ENCODE measurements around the gene TMEM86B. TPM values are rescaled to one million over a fixed set of nuclear protein-coding genes. Genes with fewer than 3 reads are reported as not detected.
A peak's percentile ranks its signal among the peaks of the same experiment; 100 is the strongest.

The TMEM86B gene
- total RNA-seq, 8 experiments from 2014 or later: 0.81 to 3.1 (median 2.2) TPM

DNA sequence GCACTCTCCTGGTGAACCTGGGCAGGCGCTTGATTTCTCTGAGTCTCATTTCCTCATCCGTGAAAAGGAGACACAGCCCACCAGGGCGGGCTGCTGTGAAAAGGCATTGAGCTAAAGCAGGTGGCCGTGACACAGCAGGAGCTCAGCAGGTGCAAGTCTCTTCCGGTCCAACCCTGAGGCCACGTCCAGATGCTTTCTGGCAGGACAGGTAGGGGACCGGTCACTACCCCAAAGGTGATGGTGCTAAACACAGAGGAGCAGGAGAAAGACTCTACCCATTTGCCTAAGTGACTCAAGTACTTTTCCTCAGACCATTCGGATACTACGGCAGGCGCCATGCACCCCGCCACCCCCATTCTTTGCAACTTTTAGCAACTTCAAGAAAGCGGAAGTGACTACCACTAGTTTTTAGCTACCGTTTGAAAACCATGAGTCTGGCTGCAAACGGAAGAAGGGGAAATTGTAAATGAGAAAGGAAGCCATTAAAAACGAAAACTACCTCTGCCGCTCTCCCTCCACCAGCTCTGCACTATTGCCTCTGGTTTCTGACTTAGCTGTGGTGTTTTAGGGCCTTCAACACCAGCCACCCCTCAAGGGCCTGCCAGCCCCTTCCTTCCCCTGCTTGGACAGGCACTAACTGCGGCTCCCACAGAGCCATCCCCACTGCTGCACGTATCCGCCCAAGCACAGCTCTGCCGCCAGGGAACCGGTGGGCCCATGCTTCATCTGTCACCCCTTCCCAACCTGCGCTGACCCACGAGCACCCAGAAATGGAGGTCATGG lies 25.5 kb upstream of the TMEM86B start:
- 70 to 100% (median 81%) methylated on average over 1 to 17 of the region's 23 CpGs; no CpG with 5 or more reads in 1 of the 10 experiments for WGBS, 10 experiments
- in situ Hi-C loops (cut with MboI; ENCODE audit: low pct_unique_long_range_greater_than_20kb in 2 of 9, low sequenced_read_pairs in 9 of 9, unreplicated experiment in 9 of 9): no loop called here
- Histone ChIP-seq H3K4me3 (no peak overlapping the region), H3K27ac (no peak overlapping the region), H3K4me1 (replicated peaks in 1 of 2) (peaks cover 19 to 20% of the 10 kb centered on the region in 2 donors)
- no peak for ATAC-seq (replicated peaks in 6 of 8)

DNA sequence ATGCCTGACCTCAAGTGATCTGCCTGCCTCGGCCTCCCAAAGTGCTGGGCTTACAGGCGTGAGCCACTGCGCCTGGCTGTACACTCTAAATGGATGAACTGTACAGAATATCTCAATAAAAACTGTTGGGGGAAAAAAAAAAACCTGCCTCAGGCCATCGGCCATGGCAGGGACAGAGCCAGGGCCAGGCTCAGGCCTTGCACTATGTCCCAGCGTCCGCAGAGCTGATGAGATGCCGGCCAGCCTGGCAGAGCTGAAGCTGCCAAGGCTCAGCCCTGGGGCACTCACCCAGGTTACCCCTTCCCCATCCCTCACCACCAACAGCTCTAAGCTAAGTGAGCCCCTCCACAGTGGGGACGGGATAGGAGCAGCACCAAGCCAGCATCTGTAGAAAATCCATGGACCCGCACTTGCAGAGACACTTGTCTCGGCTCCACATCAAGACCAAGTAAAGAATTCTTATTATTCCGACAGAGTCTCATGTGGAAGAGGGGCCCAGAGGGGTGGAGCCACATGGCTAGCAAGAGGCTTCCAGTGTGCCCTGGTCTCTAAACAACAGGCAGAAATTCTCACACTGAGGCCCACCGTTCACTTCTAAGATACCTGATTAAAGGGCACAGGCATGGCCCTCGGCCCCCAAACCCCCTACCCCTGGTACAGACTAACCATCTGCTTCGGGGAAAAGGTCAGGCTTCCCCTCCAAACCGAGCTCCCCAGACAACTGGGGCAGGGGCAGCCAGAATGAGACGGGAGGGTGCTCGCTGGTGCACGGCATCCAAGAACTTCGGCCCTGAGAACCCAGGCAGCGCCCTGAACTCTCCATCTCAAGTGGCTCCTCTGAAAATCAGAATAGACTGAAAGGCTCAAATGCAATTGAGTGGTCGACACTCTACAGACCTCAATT lies 24.4 kb upstream of the TMEM86B start:
- Histone ChIP-seq H3K4me1 (replicated peaks in 1 of 2) (peaks cover 19 to 20% of the 10 kb centered on the region in 2 donors), H3K4me3 (no peak overlapping the region), H3K27ac (no peak overlapping the region)
- 50 to 100% (median 92%) methylated on average over 1 to 11 of the region's 21 CpGs; no CpG with 5 or more reads in 2 of the 10 experiments for WGBS, 10 experiments
- ATAC-seq (replicated peaks in 6 of 8): peak in 1 of 8 experiments; percentile 10
- in situ Hi-C loops (cut with MboI; ENCODE audit: low pct_unique_long_range_greater_than_20kb in 2 of 9, low sequenced_read_pairs in 9 of 9, unreplicated experiment in 9 of 9): no loop called here

DNA sequence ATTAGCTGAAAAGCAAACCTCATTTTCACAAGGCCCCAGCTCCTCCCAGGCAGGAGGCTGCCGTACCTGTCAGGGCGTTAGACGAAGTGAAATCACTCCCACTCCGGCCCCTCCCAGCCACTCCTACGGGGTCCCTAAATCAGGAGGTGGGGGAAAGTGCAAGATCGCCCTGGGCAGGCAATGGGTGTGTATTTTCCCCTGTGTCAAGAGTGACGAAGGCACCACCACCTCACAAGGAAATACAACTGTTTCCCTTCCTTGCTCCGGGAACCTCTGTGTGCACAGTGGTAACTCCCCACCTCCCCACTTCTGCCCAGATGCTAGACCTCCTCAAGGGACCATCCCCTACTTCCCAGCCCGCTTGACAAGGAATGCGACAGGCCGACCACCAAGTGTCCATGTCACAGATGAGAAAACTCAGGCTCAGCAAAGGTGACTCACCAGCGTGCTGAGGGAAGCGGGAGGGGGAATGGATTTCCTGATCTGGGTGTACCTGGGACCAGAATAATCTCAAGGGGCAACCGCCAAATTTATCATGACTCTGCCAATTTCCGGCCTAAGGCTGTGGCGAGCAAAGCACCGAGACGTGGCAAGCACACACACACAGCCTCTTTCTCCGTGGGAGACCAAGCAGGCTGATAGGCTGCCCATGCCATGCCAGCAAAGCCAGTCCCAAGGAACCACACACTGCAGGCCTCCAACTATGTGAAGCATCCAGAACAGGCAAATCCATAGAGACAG lies 22.9 kb upstream of the TMEM86B start:
- Histone ChIP-seq H3K27ac (no peak overlapping the region), H3K4me1 (replicated peaks in 1 of 2) (peaks cover 11 to 12% of the 10 kb centered on the region in 2 donors), H3K4me3 (no peak overlapping the region)
- in situ Hi-C loops (cut with MboI; ENCODE audit: low pct_unique_long_range_greater_than_20kb in 2 of 9, low sequenced_read_pairs in 9 of 9, unreplicated experiment in 9 of 9): no loop called here
- WGBS, 10 experiments: 67 to 100% (median 94%) methylated on average over 3 to 8 of the region's 19 CpGs; no CpG with 5 or more reads in 2 of the 10 experiments
- no peak for ATAC-seq (replicated peaks in 6 of 8)

DNA sequence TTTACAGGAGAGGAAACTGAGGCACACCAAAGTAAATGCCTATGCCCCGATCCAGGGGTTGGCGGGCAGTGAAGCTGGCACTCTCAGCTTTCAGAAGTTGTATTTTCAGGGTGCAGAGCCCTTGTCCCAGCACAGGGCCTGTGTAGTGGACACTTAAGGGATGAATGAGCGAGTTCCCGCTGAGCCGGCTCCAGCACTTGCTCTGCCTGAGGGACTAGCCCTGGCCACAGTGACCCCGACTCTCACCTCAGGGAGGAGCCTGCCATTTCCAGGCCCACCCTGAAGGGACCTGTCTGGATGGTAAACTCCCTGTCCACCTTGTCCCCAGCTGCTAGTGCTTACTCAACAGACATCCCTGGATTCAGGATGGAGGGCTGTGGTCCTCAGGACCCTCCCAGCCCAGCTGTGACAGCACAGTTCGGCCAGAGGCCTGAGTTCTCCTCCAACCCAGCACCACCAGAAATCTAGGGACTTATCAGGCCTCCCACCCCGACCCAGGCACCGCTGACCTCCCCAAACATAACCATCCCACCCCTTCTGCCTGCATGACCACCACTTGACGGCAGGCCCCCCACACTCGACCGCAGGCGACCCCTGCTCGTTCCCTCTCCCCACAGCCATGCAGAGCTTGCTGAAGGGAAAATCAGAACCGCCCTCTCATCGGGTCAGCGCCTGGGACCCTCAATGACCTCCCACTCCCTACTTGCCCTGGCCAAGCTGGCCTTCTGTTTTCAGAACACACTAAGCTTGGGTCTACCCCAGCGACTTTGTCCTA lies 21.9 kb upstream of the TMEM86B start:
- H3K4me1 ChIP-seq (replicated peaks in 1 of 2): peaks cover 2 to 3% of the 10 kb centered on the region in 2 donors
- 75 to 100% (median 100%) methylated on average over 1 to 2 of the region's 18 CpGs; no CpG with 5 or more reads in 7 of the 10 experiments for WGBS, 10 experiments
- no peak overlapping the region for H3K4me3 ChIP-seq
- no peak for ATAC-seq (replicated peaks in 6 of 8)
- in situ Hi-C loops (cut with MboI; ENCODE audit: low pct_unique_long_range_greater_than_20kb in 2 of 9, low sequenced_read_pairs in 9 of 9, unreplicated experiment in 9 of 9): no loop called here
- H3K27ac ChIP-seq: no peak overlapping the region

DNA sequence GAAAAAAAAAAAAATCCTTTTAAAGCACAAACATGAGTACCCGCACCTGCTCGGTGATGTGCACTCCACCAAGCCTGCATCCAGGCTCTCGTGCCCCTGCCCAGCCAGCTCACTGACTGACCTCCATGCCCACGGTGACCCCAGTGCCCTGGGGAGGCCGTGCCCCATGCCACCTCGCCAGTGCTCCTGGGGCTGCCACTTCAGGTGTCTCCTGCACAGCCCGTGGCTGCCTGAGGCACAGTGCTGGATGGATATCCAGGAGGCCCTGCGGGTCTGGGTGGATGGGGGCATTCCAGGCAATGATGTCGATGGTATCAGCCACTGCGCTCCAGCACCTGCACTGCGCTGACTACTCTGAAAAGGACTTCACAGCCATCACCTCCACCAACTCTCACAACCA lies 21.3 kb upstream of the TMEM86B start:
- in situ Hi-C loops (cut with MboI; ENCODE audit: low pct_unique_long_range_greater_than_20kb in 2 of 9, low sequenced_read_pairs in 9 of 9, unreplicated experiment in 9 of 9): no loop called here
- 80 to 100% (median 87%) methylated on average over 2 to 5 of the region's 11 CpGs; no CpG with 5 or more reads in 3 of the 10 experiments for WGBS, 10 experiments
- Histone ChIP-seq H3K27ac (no peak overlapping the region), H3K4me1 (replicated peaks in 1 of 2) (peaks cover 0 to 3% of the 10 kb centered on the region in 2 donors), H3K4me3 (no peak overlapping the region)
- ATAC-seq (replicated peaks in 6 of 8): no peak

DNA sequence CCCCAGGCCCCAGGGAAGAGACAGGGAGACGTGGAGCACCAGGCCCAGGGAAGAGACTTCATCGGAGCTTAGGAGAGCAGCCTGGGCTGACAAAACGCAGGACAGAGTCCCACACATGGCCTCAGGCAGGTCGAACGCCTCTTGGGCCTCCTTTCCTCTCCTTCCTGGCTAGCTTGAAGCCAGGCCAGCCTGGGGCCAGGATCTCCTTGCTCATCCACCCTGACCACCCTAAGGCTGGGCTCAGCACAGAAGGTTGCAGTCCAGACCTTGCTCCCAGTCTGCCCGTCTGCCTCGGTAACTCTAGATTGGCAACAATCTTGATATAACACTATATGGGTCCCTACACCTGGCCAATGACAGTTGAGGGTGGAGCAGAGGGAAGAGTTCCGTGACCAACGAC lies 20.1 kb upstream of the TMEM86B start:
- in situ Hi-C loops (cut with MboI; ENCODE audit: low pct_unique_long_range_greater_than_20kb in 2 of 9, low sequenced_read_pairs in 9 of 9, unreplicated experiment in 9 of 9): no loop called here
- H3K4me3 ChIP-seq: no peak overlapping the region
- no peak overlapping the region for H3K27ac ChIP-seq
- WGBS, 10 experiments: 100% methylated on average over 1 to 4 of the region's 9 CpGs; no CpG with 5 or more reads in 7 of the 10 experiments
- H3K4me1 ChIP-seq (replicated peaks in 1 of 2): peaks cover 0 to 3% of the 10 kb centered on the region in 2 donors
- ATAC-seq (replicated peaks in 6 of 8): no peak

DNA sequence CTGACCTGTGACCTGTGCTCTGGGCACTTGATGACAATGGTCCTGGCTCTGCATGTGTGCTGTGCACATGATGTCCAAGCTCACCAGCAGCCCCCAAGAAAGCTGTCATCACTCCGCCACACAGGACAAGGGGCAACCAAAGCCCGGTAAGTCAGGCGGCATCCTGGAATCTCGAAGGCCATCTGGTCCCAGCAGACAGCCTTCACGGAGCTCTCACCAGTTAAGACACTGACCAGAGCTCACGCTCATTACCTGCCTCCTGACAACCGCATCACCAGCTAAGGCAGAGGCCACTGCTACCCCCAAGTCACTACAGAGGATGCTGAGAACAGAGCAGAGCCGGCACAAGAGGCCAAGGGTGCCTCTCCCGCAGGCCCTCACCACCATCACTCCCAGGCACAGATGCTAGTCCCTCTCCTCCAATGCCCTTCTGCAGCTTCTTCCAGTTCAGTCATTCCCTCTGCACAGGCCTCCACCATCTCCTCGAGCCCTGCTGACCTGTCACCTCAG lies 19.7 kb upstream of the TMEM86B start:
- in situ Hi-C loops (cut with MboI; ENCODE audit: low pct_unique_long_range_greater_than_20kb in 2 of 9, low sequenced_read_pairs in 9 of 9, unreplicated experiment in 9 of 9): no loop called here
- no peak overlapping the region for H3K4me3 ChIP-seq
- H3K27ac ChIP-seq: peak overlapping the region in 1 of 2 donors; percentile 39
- no peaks in the 10 kb centered on the region for H3K4me1 ChIP-seq (replicated peaks in 1 of 2)
- WGBS, 10 experiments: 33 to 100% (median 90%) methylated on average over 1 to 4 of the region's 10 CpGs; no CpG with 5 or more reads in 7 of the 10 experiments
- peak in 1 of 8 experiments; percentile 7 for ATAC-seq (replicated peaks in 6 of 8)

DNA sequence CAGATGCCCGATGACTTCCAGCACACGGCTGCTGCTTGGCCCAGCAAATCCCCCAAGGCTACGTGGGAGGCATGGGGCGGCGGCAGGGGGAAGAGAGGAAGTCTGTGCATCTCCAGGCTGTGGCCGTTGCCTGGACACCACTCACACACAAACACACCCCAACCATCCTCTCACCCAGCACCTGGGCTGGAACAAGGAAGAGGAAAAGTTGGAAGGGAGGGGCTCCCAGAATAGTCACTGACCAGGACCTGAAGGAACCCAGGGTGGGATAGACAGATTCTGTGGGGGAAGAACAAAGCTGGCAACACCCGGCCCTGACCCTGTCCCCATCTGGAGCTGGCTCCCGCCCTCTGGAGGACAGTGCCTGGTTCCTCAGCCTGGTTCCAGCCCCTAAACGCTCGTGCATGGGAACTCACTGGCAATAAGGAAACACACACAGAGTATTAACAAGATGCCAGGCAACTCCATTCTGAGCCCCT lies 19.1 kb upstream of the TMEM86B start:
- in situ Hi-C loops (cut with MboI; ENCODE audit: low pct_unique_long_range_greater_than_20kb in 2 of 9, low sequenced_read_pairs in 9 of 9, unreplicated experiment in 9 of 9): no loop called here
- 20 to 89% (median 32%) methylated on average over 1 to 3 of the region's 10 CpGs; no CpG with 5 or more reads in 6 of the 10 experiments for WGBS, 10 experiments
- ATAC-seq (replicated peaks in 6 of 8): peak in 6 of 8 experiments; percentile 31 to 97 (median 80)
- H3K4me3 ChIP-seq: no peak overlapping the region
- H3K27ac ChIP-seq: no peak overlapping the region
- H3K4me1 ChIP-seq (replicated peaks in 1 of 2): no peaks in the 10 kb centered on the region

DNA sequence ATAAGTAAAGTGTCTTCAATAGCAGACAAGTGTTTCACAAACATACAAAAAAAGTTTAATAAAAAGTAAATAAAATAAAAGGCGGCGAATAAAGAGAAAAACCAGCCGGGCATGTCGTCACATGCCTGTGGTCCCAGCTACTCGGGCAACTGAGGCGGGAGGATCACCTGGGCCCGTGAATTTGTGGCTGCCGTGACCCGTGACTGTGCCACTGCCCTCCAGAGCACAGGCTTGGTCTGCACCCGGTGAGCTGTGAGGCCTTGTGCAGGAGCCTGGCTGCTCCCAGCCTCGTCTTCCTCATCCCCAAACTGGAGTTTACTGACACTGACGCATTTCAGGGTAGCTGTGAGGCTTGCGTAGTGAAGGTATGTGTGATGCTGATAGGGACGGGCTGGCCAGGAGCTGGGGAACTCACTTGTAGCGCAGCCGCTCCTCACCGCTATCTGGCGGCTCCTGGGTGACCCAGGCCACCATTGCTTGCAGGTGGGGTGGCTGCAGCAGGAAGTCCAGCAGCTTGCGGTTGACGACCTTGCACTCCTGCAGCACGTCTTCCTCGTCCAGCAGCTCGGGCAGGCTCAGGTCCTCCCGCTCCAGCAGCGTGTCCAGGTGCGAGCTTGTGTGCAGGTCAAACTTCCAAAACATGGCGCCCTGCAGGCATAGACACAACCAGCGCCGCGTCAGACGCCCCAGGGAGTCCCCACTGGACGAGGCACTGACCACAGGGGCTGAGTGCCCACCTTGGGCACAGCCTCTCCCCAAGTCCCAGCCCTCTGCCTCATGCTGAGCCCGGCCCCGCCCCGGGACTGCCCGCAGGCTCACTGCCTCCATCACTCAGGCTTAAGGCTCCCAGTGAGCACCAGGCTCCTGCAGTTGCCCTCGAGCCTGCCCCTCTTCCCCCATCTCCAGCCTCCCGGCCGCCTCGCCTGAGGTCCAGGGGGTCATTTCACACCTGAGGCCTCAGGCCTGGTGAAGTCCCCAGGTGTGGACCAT lies 18.2 kb upstream of the TMEM86B start:
- Histone ChIP-seq H3K4me1 (replicated peaks in 1 of 2) (no peaks in the 10 kb centered on the region), H3K27ac (no peak overlapping the region), H3K4me3 (no peak overlapping the region)
- peak in 2 of 8 experiments; percentile 2 to 13 for ATAC-seq (replicated peaks in 6 of 8)
- in situ Hi-C loops (cut with MboI; ENCODE audit: low pct_unique_long_range_greater_than_20kb in 2 of 9, low sequenced_read_pairs in 9 of 9, unreplicated experiment in 9 of 9): no loop called here
- 86 to 100% (median 95%) methylated on average over 1 to 20 of the region's 40 CpGs for WGBS, 10 experiments

DNA sequence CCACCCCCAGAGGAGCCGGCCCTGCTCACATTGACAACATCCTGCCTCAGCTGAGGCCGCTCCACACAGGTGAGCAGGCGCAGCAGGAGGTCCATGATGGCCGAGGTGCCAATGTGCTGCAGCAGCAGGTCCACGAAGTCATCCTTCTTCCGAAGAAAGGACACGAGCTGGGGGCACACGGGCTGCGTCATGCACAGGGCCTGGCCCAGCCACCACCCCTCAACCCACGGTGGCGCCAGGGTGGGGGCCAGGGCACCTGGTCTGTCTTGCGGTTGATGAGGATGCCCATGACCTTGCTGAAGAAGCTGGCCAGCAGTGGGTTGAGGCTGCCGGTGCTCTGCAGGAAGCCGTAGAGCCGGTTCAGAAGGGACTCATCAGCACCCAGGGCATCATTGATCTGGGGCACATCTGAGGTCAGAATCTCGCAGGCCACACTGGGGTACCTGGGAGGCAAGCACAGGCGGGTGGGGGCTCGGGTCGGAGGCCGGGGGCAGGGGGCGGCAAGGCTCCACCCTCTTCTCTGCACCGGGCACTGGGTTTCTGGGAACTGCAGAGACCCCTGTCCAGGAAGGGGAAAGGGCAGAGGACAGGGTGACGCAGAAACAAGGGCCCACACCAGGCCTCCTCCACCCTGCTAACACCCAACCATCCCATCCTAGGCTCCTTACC lies 16.8 kb upstream of the TMEM86B start:
- no peak overlapping the region for H3K27ac ChIP-seq
- in situ Hi-C loops (cut with MboI; ENCODE audit: low pct_unique_long_range_greater_than_20kb in 2 of 9, low sequenced_read_pairs in 9 of 9, unreplicated experiment in 9 of 9): no loop called here
- ATAC-seq (replicated peaks in 6 of 8): no peak
- no peaks in the 10 kb centered on the region for H3K4me1 ChIP-seq (replicated peaks in 1 of 2)
- no peak overlapping the region for H3K4me3 ChIP-seq
- WGBS, 10 experiments: 93% methylated on average over 5 of the region's 23 CpGs; no CpG with 5 or more reads in 9 of the 10 experiments
